HG02840 (cell line): Measurements from ENCODE around the gene TMEM205.

Source experiments
- ATAC-seq: cut with Tn5 transposase; IDR thresholded peaks from one replicate; pipeline ENCODE4 v1.9.1; 2021; ENCODE audit warnings: mild to moderate bottlenecking, moderate library complexity, moderate number of reproducible peaks; ENCODE audit not compliant: unreplicated experiment, low FRiP score

The TMEM205 gene

GRCh38 chr19:11304936-11305335, 41.1 kb downstream of the TMEM205 start:
- ATAC-seq, result no peak

GRCh38 chr19:11300811-11301120, 45.3 kb downstream of the TMEM205 start:
- no peak for ATAC-seq

- no peak for ATAC-seq
These were observed 45.9 kb downstream of the TMEM205 start for GRCh38 chr19:11299946-11300810.

GRCh38 chr19:11296264-11296663, 49.8 kb downstream of the TMEM205 start:
- no peak for ATAC-seq

GRCh38 chr19:11295665-11296245, 50.3 kb downstream of the TMEM205 start, which contains the start of gene TSPAN16:
TSPAN16 (plus strand) TSS chr19:11296160; CDS start chr19:11296298, 138 bp downstream.
- ATAC-seq, result no peak

GRCh38 chr19:11295180-11295579, 50.9 kb downstream of the TMEM205 start:
- no peak for ATAC-seq

GRCh38 chr19:11293433-11294389, 52.4 kb downstream of the TMEM205 start:
- ATAC-seq, result no peak
